ELR (cell line): Measurements from ENCODE around the gene LILRA6.
"Not testable (repeated sequence)": the region's sequence is repeated elsewhere in the genome, so short reads cannot be mapped to it uniquely, and the experiment has no call there.

ENCODE experiments used
- DNase-seq: peaks from one replicate; pipeline ENCODE4 v3.0.0-alpha.2; 2015; ENCODE audit warnings: low read depth

LILRA6 gene

GRCh38 chr19:54262470-54262869, 19.9 kb upstream of the LILRA6 start:
- DNase-seq: no peak

GRCh38 chr19:54262066-54262465, 19.5 kb upstream of the LILRA6 start:
- no peak for DNase-seq

- no peak for DNase-seq
Measured at GRCh38 chr19:54257116-54257480, 14.5 kb upstream of the LILRA6 start, which contains the start of gene LILRB5. LILRB5 (minus strand) TSS chr19:54257273; CDS start chr19:54257193, 80 bp downstream.

GRCh38 chr19:54256250-54257115, 13.9 kb upstream of the LILRA6 start:
- no peak for DNase-seq

GRCh38 chr19:54255105-54255775, 12.7 kb upstream of the LILRA6 start:
- DNase-seq: no peak

GRCh38 chr19:54254195-54254906, 11.8 kb upstream of the LILRA6 start:
- DNase-seq: no peak

GRCh38 chr19:54253331-54254194, 11.0 kb upstream of the LILRA6 start:
- DNase-seq: no peak

GRCh38 chr19:54252845-54253244, 10.3 kb upstream of the LILRA6 start:
- no peak for DNase-seq

GRCh38 chr19:54252243-54252642, 9.7 kb upstream of the LILRA6 start:
- DNase-seq: no peak

- peak; percentile 65 for DNase-seq
Measured at GRCh38 chr19:54248016-54248601, 5.5 kb upstream of the LILRA6 start.

- DNase-seq: no peak
Measured at GRCh38 chr19:54247106-54247930, 4.7 kb upstream of the LILRA6 start.

- DNase-seq: no peak
Measured at GRCh38 chr19:54245936-54246335, 3.3 kb upstream of the LILRA6 start.

- not testable (repeated sequence) for DNase-seq
Measured at GRCh38 chr19:54243809-54244208, 1.2 kb upstream of the LILRA6 start.

GRCh38 chr19:54242234-54242633, 356 bp downstream of the LILRA6 start:
- not testable (repeated sequence) for DNase-seq

GRCh38 chr19:54240372-54241336, 1.9 kb downstream of the LILRA6 start:
- not testable (repeated sequence) for DNase-seq

- not testable (repeated sequence) for DNase-seq
Measured at GRCh38 chr19:54239491-54240371, 2.9 kb downstream of the LILRA6 start.

GRCh38 chr19:54233941-54234340, 8.6 kb downstream of the LILRA6 start:
- no peak for DNase-seq
